Stimulated activated naive CD8-positive, alpha-beta T cell treated with anti-CD3 and anti-CD28 coated beads, Interleukin-15, Interleukin-2, amounts not matched to agents 100 ng/mL and 50 ng/mL, for 24 hours (primary cell): ENCODE measurements around the gene RSPH1.

Experiments used
- H3K27ac Mint-ChIP-seq: one replicate; pipeline ENCODE4 v1.8.0; 2021; ENCODE audit warnings: mild to moderate bottlenecking, mixed read lengths
- H3K27me3 Mint-ChIP-seq: one replicate; pipeline ENCODE4 v1.8.0; 2021; ENCODE audit warnings: mixed read lengths
- H3K36me3 Mint-ChIP-seq: one replicate; pipeline ENCODE4 v1.8.0; 2021; ENCODE audit warnings: low read depth, mixed read lengths
- H3K4me1 Mint-ChIP-seq: one replicate; pipeline ENCODE4 v1.8.0; 2021; ENCODE audit warnings: low read depth, mixed read lengths
- H3K4me3 Mint-ChIP-seq: one replicate; pipeline ENCODE4 v1.8.0; 2021; ENCODE audit warnings: mild to moderate bottlenecking, mixed read lengths
- H3K9me3 Mint-ChIP-seq: one replicate; pipeline ENCODE4 v1.8.0; 2021; ENCODE audit warnings: mixed read lengths

RSPH1 gene

GRCh38 chr21:42423197-42423675 lies 72.8 kb downstream of the RSPH1 start:
- Mint-ChIP-seq H3K36me3 (peaks cover 90% of the 10 kb centered on the region), H3K4me1 (peaks cover 93% of the 10 kb centered on the region), H3K27ac (peak overlapping the region; percentile 87), H3K4me3 (peak overlapping the region; percentile 73), H3K27me3 (no peaks in the 10 kb centered on the region), H3K9me3 (peaks cover 12% of the 10 kb centered on the region)
